GM10847 (cell line): ENCODE measurements around the gene CLASRP.
A peak's percentile ranks its signal among the peaks of the same experiment; 100 is the strongest.

Experiments used
- POLR2A ChIP-seq: IDR thresholded peaks from 2 replicates; pipeline ENCODE4 v1.6.1; 2011; ENCODE audit not compliant: insufficient read length; ENCODE audit errors: extremely low read depth

CLASRP gene

DNA sequence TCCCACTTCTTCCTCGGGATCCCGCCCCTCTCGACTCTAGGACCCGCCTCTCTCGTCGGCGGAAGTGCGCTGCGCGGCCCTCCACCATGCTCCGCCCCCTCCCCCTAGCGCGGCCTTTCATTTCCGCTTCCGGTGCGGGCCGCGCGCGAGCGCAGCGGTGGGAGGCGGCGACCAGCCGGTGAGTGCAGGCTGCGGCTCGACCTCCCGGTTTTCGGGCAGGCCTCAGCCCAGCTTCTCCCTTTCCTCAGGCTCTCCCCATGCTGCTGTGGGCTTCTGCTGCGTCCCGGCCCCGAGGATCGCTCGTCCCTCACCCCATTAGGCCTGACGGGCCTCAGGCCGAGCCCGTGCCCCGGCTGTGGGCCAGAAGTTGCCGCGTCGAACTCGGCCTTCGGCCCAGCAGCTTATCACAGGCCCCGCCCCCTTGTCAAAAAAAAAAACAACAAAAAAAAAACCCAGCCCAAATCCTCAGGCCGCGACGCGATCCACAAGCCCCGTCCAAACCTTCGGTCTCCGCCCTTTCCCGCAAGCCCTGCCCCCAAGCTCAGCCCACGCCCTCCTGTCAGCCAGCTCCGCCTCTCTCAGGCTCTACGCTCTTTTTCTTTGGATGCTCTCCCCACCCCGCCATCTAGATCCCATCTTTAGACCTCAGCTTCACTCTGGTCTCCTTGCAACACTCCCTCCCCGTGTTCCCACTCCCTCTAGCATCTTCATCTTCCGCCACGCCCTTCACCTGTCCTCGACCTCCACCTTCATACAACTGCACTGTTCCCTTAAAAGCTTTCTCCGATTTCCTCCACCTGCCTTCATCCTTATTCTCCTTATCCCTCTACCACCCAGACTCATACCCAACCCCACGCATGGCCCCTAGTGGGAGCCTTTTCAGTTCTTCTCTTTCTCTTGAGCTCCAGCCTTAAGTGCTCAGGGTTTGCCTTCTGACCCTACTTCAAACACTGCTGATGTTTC, at the start of gene CLASRP:
Gene CLASRP (plus strand): TSS at position 115 of the 963 bp plus-strand sequence. CDS start 1,168 bp downstream, outside the sequence.
- peak; percentile 88 for TF ChIP-seq POLR2A

DNA sequence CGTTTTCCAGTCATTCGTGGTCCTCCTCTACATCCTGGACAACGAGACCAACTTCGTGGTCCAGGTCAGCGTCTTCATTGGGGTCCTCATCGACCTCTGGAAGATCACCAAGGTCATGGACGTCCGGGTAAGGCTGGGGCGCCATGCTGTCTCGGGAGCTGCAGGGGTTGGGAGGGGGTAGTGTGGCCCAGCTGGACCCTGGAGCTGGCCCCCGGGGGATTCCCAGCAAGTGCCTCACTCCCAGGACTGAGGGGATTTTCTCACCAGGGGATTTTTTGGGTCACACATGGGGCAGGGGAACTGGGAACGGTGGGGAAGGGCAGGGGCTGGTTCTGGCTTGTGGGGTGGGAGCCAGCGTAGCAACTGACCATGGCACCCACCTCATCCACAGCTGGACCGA, 48.4 kb upstream of the CLASRP start:
- no peak for TF ChIP-seq POLR2A

DNA sequence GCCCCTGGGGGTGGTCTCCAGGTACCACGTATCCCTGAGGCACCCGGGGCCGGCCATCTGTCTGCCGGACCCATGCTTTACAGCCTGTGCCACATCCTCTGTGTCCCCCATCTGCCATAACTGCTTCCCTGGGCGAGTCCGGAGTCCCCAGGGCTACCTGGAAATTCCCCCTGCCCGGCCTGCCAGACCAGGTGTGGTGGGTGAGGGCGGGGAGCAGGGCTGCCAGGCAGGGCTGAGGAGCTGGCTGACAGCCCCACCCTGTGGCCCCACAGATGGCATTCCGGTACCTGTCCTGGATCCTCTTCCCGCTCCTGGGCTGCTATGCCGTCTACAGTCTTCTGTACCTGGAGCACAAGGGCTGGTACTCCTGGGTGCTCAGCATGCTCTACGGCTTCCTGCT, 47.9 kb upstream of the CLASRP start:
- TF ChIP-seq POLR2A = no peak

DNA sequence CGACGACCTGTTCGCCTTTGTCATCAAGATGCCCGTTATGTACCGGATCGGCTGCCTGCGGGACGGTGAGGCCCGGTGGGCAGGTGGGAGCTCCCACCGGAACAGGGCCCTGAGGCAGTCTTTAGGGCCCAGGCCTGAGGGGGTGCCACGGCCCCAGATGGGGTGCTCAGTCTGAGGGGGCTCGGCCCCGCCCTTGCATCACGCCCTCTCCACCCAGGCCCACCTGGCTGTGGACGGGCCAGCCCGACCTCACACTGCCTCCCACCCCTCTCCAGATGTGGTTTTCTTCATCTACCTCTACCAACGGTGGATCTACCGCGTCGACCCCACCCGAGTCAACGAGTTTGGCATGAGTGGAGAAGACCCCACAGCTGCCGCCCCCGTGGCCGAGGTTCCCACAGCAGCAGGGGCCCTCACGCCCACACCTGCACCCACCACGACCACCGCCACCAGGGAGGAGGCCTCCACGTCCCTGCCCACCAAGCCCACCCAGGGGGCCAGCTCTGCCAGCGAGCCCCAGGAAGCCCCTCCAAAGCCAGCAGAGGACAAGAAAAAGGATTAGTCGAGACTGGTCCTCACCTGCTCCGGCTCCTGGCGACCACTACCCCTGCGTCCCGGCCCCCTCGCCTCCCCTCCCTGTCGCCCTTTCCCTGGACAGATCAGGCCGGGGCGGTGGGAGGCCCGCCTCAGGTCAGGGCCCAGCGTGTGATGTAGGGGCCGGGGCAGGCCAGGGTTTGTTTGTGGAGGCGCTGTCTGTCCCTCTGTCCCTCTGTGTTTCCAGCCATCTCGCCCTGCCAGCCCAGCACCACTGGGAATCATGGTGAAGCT, 46.3 kb upstream of the CLASRP start:
- no peak for TF ChIP-seq POLR2A

DNA sequence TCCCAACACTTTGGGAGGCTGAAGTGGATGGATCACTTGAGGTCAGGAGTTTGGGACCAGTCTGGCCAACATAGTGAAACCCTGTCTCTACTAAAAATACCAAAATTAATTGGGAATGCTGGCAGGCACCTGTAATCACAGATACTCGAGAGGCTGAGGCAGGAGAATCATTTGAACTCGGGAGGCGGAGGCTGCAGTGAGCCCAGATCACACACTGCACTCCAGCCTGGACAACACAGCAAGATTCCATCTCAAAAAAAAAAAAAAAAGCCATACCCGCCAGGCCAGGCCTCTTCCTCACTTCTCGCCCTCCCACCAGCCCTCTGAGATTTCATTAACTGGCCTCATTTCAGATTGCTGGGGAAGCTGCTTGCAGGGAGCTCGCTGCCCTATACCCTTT, 45.3 kb upstream of the CLASRP start:
- TF ChIP-seq POLR2A = no peak

DNA sequence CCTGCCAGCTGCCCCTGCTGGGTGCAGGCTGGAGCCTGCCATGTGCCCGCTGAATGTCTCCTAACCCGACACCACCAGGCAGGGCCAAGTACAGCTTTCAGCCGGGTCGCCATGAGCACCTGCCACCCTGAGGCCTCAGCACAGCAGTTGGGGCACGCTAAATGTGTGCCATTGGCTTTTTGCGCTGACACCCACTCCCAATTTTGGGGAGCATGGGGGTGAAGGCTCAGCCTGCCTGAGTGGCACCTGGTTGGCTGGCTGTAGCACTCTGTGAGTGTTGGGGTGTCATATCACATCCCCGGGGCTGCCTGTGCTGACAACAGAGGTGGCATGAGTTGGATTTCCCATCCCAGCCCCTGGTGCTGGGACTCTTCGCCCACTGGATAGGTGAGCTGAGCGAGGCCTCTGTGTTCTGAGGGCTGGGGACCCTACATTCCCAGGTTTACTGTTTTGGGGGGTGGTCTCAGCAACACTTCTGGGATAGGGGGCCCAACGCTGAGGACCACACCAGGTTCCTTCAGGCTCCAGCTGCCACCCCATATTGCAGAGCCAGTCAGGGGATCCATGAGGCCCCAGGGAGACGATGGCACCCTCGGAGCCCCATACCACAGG, 44.8 kb upstream of the CLASRP start:
- no peak for TF ChIP-seq POLR2A

GRCh38 chr19:44998025-44998424, 40.8 kb upstream of the CLASRP start:
- no peak for TF ChIP-seq POLR2A

GRCh38 chr19:45001087-45001739, 37.6 kb upstream of the CLASRP start, which contains the start of gene RELB:
Gene RELB (plus strand): TSS chr19:45001464. CDS start chr19:45001580, 116 bp downstream.
- TF ChIP-seq POLR2A = no peak

DNA sequence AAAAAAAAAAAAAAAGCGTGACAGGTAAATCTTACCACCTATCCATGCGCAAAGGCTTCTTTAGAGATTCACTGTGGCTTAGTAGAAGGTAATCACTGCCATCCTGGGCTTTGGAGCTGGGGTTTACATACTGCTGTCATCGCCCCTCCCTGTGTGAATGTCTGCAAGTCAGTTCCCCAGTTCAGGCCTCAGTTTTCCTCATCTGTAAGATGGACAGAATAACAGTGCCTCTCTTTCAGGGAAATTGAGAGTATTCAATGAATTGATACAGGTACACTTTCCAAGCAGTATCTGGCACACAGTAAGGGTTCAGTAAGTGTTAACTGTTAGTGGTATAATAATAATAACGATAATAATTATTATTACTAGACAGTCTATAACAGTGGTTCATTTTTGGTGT, 35.4 kb upstream of the CLASRP start:
- no peak for TF ChIP-seq POLR2A

GRCh38 chr19:45005787-45006186, 33.1 kb upstream of the CLASRP start:
- no peak for TF ChIP-seq POLR2A

DNA sequence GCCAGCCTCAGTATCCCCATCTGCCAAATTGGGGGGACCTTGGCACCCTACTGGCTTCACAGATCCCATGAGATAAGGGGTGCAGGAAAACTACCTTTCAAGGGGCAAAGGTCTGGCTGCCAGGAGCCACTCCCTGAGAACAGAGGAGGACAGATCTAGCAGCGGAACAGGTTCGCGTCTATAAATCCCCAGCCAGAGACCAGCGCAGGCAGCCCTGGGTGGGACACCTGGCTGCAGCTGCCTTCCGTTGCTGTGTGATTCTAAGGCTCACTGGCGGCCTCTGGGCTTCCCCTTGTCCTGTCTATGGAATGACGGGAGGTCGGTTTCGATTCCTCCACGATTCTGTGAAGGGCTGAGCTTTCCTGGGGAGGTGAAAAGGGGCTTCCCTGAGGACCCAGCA, 30.3 kb upstream of the CLASRP start:
- no peak for TF ChIP-seq POLR2A

DNA sequence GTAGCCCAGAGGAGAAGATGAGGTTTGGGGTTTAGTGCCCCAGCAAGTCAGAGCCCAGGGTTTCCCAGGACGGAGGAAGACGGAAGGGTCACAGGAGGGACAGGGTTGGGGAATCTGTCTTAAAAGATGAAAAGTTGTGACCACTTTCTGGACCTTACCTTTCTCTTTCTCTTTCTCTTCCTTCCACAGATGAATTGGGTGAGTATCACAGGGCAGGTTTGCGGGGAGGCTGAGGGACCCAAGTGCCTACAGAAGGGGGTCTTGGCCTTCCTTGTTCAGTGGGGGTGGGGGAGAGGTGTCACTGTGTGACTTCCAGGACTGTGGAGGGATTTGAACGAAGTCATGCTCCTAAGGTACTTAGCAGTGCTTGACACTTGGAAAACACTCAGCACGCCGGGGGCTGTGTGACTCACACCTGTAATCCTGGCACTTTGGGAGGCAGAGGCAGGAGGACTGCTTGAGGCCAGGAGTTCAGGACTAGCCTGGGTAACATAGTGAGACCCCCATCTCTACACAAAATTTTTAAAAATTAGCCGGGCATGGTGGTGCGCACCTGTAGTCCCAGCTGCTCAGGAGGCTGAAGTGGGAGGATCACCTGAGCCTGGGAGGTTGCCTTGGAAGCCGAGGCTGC, 29.1 kb upstream of the CLASRP start:
- TF ChIP-seq POLR2A = no peak

- no peak for TF ChIP-seq POLR2A
Measured at GRCh38 chr19:45010306-45010705, 28.5 kb upstream of the CLASRP start.

GRCh38 chr19:45011959-45012358, 26.9 kb upstream of the CLASRP start:
- no peak for TF ChIP-seq POLR2A
